HG02798 (cell line): ENCODE data around the gene CPXM2.

Source experiments
- ATAC-seq: cut with Tn5 transposase; IDR thresholded peaks from one replicate; pipeline ENCODE4 v1.9.1; 2021; ENCODE audit warnings: mild to moderate bottlenecking; ENCODE audit not compliant: unreplicated experiment, poor library complexity

Gene CPXM2

DNA sequence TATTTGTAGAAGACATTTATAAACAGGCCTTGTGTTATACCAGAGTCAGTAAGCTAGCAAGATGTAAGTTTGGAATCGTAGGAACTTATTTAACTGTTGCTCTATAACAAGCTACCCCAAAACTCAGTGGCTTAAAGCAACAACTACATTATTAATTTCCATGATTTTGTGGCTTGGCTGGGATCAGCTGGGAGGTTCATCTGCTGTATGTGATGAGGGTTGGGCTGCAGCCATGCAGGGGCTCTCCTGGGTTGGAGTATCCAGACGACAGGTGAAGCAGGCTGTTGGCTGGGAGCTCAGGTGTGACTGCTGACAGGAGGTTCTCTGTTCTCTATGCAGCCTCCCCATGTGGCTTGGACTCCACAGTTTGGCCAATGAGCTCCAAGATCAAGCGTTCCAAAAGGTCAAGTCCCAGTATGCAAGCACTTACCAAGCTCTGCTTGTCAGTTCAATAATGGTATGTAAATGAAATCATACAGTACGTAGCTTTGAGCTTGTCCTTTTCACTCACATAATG lies 173.0 kb downstream of the CPXM2 start:
- ATAC-seq = no peak

- ATAC-seq = no peak
These were observed 174.3 kb downstream of the CPXM2 start for GRCh38 chr10:123717336-123717735.

GRCh38 chr10:123715546-123715945 lies 176.1 kb downstream of the CPXM2 start:
- ATAC-seq = no peak

GRCh38 chr10:123706236-123706635 lies 185.4 kb downstream of the CPXM2 start:
- no peak for ATAC-seq

GRCh38 chr10:123704812-123705211 lies 186.8 kb downstream of the CPXM2 start:
- ATAC-seq = no peak

DNA sequence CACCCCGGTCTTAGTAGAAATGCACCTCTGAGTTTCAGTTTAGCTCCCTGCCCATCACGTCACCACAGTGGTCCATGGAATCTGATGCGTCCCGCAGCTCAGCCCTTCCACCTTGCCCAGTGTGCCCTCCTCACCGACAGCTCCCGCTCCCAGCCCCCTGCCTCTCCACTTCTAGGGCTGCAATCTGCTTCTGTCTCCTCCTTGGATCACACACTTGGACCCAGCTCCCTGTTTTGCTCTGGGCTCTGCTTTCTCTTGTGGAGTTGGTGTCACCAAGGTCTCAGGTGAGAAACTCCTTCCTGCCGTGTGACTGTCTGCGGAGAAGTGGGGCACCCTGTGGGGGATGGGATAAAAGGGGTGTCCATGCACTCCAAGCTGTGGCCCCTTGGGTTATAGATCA lies 187.5 kb downstream of the CPXM2 start:
- ATAC-seq = no peak

GRCh38 chr10:123703195-123703790 lies 188.3 kb downstream of the CPXM2 start:
- ATAC-seq = no peak
